HL-60/S4 treated with phorbol 12-myristate 13-acetate at 8.2 ng/mL for 4 days and 3 days (cell line): Measurements from ENCODE around the gene ACP2.

Experiments used
- in situ Hi-C: fragments of 300-500 bp; cut with MboI; formaldehyde crosslinking; loops from 2 replicates; pipeline ENCODE4 v1.15.0; 2022; ENCODE audit warnings: low sequenced_read_pairs

ACP2 gene

DNA sequence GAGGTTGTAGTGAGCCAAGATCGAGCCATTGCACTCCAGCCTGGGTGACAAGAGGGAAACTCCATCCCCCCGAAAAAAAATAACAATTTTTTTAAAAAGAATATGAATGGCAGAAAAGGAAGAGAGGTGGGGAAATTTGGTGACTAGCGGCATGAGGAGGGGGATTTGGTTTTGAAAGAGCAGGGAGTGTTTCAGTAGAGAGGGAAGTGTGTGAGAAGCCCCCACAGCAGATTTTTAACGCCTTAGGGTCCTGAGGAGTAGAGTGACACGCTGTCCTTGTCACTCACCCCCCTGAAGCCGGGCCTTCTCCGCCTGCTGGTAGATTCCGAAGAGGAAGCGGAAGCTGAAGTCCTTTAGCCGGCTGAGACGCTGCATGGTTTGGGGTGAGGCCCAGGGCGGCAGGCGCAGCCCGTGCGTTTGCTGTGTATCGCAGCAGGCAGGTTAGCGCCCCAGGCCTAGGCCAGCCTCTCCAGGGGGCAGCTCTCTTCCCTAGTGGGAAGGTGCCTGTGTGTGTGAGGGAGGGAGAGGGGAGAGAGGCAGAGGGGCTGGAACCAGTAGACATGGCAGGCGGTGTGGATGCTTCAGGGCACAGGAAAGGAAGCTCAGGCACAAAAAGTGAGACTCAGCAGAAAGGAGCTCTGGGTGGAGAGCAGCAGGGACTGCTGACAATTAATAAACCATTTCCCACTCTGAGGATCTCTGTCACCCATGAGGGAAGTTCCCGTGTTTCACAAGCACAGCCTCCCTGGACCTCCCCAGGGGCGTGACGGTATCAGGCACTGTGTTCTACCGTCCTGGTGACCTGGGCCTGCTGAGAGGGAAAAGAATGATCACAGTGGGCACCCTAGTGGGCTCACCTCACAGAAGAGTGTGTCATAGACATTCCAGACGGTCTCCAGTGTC lies 3.9 kb downstream of the ACP2 start:
- in situ Hi-C loops: no loop called here

DNA sequence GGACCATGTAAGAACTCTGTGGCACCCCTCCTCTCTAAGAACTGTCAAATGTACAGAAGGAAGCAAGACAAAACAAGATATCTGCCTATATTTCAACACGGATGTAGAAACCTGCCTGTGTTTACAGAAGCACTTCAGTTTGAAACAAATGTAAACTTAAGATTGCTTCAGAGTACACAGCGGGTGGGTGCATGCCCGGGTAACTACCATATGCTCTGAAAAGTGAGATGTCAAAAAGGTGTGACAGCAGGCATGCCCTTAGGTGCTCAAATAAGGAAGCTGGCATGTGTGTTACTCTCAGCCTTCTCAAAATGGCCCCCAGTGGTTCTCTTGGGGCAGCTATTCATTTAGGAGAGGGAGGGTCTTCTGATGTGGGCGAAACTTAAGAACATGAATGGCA lies 5.2 kb downstream of the ACP2 start:
- in situ Hi-C loops: no loop called here

DNA sequence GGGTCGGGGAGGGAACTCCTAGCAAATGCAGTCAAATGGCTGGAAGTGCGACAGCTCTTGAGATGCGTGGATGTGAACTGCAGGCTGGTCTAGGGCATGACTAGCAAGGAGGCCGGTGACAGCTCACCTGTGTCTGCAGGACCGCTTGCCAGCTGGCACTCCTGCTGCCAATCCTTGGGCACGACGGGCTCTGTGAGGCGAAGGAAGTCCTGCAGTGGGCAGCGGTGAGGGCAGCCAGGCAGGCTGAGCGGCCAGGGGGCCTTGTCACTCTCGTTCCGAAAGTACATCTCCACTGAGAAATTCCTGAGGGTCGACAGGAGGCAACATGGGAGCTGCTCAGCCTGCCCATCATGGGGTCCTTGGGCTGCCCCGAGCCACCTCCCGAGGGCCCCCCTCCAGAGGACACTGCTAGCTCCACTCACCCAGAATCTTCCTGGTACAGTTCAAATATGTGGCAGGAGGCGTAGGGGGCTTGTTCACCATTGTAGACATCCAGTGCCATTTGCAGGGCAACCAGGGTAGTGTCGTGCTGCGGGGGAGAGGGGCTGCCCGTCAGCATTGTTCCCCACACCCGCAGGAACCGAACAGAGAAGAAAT lies 5.9 kb downstream of the ACP2 start:
- in situ Hi-C loops: no loop called here

DNA sequence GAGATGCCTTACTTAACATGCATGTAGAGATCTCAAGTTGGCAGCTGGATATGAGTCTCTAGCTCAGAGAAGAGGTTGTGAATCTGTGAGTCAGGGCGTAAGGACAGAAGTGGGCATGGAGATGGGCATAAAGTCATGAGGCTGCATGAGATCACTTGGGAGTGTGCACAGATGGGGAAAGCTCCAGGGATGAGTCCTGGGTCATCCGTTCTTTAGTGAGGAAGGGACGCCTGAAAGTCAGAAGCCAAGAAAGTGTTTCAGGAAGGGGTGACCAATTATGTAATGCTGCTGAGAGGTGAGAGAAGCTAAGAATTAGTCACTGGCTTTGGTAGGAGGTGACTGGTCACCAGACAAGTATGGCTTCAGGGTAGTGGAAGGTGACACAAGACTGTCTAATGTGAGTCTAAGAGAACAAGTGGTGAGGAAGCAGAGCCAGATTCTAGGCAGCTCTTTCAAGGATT lies 6.7 kb downstream of the ACP2 start:
- in situ Hi-C loops: no loop called here

DNA sequence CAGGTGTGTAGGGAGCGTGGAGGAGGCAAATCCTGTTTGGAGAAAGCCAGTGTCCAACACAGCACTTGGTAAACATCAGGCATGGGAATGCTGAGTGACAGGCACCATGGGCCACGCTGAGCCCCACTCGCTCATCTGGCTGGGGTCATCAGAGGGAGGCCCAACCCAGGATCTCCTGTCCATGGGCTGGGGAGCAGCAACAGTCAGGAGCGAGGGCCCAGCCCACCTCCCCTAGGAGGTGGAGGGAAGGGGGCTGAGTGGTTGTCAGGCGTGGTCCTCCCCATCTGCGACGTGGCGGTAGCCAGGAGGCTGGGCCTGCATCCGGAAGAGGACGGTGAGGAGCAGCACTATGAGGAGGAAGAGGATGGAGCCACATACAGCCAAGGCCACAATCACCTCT lies 8.8 kb downstream of the ACP2 start:
- in situ Hi-C loops: no loop called here

DNA sequence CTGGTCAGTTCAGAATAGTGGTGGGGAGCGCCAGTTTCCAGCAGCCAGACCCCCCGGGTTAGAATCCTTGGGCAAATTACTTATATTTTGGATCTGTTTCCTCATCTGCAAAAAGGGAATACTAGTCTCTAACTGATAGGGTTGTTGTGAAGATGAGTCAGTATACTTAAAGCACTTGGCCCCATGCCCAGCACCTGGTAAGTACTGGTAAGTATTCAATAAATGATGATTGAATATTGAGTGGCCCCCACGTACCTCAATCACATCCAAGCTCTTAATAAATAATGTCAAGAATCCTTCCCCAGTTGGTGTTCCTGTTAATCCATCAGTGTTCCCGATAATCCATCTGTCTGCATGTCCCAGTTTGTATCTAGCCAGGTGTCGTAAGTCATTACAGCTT lies 12.1 kb downstream of the ACP2 start:
- in situ Hi-C loops: no loop called here

DNA sequence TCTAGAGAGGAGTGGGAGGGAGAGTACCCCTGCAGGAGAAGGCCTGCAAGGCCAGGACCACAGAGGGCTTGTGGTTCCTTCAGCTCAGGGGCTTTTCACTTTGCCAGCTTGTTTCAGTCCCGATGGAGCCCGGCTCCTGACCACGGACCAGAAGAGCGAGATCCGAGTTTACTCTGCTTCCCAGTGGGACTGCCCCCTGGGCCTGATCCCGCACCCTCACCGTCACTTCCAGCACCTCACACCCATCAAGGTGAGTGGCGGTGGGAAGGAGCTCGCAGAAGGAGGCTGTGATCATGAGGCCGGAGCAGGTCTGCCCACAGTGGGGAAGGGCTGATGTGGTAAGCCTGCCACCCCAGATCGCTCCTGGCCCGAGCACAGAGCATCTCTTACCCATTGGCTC lies 13.5 kb downstream of the ACP2 start:
- in situ Hi-C loops: no loop called here

DNA sequence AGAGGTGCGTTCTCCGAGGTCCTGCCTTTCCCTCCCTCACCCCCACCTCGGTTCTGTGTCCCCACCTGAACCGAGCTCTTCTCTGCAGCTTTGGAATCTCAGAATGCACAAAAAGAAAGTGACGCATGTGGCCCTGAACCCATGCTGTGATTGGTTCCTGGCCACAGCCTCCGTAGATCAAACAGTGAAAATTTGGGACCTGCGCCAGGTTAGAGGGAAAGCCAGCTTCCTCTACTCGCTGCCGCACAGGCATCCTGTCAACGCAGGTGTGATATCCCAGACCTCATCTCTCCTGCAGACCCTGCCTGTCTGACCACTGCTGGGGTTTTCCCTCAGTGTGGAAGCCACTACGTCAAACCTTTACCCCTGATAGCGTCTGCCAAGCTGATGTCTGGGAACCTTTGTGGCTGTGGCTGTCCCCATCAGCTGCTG lies 13.9 kb downstream of the ACP2 start:
- in situ Hi-C loops: no loop called here

DNA sequence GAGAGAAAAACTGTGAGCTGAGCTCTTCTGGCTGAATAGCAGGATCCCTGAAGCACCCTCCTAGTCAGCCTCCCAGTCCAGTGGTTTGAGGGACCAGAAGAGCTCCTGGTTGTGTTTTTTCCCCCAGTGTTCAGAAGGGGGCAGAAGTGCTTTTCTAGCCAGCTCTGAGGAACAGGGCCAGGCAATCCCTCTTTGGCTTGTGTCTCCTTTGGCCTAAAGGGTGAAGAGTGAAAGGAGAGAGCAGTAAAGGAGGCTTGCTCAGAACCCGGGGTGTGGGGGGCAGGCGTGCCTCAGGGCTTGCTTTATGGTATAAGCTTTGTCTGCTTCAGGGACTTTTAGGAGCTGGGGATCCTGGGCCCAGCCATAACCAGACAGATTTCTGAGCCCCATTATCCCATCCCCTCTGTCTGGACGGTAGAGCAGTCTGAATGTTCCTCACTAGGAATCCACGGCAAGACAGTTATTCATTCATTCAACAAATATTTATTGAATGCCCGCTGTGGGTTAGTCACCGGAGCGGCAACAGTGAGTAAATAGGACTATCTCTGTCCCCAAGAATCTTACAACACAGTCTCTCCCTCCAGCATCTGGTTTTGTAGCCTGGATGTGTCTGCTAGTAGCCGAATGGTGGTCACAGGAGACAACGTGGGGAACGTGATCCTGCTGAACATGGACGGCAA lies 14.5 kb downstream of the ACP2 start:
- in situ Hi-C loops: no loop called here

DNA sequence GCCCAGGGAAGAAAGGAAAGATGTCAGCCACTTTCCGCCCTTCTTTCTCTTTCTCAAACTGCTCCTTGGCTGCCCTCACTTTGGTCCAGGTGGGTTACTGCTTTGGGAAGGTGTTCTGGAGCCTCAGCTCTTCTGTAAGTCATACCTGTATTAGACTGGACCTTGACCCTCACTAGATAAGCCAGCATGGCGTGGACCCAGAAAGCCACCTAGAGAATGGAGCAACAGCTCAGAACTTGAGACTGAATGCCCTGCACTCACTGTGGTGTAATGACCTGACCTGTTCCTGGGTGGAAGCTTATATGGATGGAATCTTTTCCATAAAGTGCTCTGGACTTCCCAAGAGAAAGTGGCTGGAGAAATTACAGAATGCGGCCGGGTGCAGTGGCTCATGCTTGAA lies 15.6 kb downstream of the ACP2 start:
- in situ Hi-C loops: no loop called here

DNA sequence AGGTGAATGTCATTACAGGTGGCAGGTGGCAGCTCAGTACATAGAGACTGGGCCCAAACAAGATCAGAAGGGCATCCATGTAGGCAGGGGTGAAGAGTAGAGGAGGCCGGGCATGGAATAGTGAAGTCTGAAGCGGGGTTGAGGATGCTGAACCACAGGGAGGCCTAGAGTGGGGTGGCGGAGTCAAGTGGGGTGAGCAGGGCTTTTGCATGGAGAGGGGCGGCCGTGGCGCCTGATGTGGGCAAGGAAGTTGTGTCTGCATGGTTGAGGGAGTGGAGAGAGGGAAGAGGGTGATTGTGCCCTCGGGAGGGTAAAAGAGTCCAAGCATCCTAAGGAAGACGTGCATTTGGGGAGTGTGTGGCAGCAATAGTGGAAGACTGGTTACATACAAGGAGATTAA lies 19.5 kb downstream of the ACP2 start:
- in situ Hi-C loops: no loop called here

DNA sequence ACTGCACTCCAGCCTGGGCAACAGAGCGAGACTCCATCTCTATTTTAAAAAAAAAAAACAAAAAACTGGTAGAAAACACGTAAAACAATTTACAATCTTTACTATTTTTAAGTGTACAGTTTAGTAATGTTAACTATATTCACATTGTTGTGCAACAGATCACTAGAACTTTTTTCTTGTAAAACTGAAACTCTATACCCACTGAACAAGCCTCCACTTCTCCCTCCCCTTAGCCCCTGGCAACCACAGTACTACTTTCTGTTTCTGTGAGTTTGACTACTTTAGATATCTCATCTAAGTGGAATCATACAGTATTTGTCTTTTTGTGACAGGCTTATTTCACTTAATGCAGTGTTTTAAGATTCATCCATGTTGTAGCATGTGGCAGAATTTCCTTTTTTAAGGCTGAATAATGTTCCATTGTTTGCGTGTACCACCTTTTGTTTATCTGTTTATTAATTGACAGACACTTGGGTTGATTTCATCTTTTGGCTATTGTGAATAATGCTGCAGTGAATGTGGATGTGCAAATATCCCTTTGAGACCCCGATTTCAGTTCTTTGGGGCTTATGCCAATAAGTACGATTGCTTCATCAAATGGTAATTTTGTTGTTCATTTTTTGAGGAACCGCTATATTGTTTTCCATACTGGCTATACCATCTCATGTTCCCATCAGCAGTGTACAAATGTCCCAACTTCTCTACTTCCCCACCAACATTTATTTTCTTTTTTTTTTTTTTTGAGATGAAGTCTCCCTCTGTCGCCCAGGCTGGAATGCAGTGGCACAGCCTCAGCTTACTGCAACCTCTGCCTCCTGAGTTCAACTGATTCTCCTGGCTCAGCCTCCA lies 22.8 kb downstream of the ACP2 start:
- in situ Hi-C loops: no loop called here

DNA sequence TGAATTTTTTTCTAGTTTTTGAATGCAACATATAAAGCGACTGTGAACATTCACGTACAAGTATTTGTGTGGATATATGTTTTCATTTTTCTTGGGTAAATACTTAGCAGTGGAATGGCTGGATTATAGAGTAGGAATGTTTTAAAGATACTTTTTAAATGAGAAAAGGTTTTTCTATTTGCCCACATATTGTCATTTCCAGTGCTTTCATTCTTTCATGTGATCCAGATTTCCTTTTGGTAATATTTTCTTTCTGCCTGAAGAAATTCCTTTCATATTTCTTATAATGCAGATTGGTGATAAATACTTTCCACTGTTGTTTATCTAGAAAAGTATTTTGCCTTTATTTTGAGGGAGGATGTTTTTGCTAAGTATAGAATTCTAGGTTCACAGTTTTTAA lies 25.9 kb downstream of the ACP2 start:
- in situ Hi-C loops: no loop called here

DNA sequence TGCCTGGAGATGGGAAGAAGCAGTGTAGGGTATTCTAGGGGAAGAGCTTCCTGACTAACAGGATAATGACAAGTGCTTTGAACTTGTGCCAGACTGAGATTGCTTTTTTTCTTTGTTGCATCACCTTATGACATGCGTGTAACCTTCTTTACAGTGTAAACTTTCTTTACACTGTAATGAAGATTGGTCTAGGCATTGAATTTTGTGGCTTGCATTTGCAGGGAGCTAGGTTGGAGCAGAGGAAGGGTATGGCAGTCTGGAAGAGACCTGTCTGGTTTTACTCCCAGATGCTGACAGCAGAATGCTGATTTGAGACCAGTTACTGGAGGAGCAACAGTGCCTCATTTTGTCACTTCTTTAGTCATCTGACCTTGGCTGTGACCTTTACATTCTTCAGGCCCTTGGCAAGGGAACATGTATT lies 28.2 kb downstream of the ACP2 start:
- in situ Hi-C loops: no loop called here

DNA sequence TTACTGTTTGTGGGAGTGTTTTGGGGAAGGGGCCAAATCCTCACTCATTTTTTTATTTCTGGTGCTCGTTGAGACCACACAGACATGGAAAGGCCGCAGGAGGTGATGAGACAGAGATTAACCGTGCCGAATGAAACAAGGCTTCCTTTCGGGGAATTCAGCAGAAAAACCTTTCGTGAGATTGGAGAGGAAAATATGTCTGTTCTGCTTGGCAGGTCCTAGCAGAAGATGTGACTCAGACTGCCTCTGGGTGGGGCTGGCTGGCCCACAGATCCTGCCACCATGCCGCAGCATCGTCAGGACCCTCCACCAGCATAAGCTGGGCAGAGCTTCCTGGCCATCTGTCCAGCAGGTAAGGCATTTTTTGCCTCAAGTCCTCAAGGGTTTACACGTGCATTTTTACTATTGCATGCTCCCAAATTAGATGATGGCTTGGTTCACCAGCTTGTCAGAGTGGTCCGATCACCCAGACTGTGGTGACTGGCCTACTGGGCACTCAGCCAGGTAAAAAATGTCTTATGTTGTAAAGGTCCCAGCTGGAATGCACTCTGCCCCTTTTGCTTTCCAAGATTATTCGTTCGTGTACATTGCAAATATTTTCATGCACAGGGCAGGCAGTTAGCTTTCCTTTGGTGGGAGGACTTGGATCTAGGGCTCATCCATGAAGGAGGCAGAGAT lies 32.4 kb downstream of the ACP2 start:
- in situ Hi-C loops: no loop called here

DNA sequence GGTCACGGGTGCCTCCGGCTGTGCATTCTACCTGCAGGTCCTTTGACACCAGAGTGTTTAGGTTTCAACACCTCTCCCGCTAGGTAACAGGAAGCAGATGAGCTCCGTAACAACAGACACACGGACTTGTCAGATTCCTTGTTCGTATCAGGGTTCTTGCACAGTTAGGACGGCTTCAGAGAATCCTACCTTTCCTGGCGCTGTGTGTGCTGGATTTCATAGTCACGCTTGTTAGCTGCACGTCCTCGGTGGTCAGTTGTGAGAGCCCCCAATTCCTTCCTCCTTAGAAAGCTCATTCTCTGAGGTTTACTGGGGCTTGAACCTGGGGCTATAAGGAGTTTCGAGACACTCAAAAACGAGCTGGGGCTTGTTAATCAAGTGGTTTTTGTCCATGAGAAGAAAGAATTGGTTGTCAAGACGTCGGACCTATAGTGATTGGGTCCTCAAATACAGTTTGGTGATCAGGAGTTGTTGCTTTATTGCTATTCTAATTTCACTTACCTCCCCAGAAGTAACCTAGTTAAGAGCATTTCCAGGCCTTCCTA lies 33.2 kb downstream of the ACP2 start:
- in situ Hi-C loops: no loop called here

DNA sequence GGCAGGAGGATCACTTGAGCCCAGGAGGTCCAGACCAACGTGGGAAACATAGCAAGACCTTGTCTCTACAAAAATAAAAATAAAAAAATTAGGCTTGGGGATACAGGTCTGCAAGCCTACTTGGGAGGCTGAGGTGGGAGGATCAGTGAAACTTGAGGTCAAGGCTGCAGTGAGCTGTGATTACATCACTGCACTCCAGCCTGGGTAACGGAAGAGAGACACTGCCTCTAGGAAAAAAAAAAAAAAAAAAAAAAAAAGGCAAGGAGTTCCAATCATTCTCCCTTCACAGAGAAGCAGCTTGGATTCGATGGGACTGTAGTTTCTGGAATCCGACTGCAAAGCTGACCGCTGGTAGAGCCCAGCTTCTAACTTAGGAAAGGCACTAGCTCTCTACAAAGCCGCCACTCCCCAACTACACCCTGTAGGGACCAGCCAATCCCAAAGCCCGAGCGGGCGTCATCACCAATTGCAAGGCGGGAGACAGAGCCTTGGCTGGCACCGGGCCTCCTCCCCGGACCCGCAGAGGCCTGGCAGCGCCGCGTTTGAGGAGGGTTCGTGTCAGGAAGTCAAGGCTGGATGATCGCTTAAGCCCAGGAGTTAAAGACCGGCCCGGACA lies 34.6 kb downstream of the ACP2 start:
- in situ Hi-C loops: no loop called here

DNA sequence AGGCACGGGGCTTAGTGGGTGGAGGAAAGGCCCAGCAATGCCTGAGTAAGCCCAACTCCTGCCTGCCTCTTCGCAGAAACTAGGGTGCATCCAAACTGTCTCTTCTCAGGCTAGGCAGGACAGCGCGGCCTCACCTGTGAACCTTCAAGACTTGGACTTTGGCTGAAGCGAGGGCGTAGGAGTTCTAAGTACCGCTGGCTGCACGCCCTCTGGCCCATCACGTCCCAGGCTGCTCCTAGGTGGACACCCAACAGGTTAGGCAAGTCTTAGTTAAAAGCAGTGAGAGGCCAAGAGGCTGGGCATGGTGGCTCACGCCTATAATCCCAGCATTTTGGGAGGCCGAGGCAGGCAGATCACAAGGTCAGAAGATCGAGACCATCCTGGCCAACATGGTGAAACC lies 35.7 kb downstream of the ACP2 start:
- in situ Hi-C loops: no loop called here

DNA sequence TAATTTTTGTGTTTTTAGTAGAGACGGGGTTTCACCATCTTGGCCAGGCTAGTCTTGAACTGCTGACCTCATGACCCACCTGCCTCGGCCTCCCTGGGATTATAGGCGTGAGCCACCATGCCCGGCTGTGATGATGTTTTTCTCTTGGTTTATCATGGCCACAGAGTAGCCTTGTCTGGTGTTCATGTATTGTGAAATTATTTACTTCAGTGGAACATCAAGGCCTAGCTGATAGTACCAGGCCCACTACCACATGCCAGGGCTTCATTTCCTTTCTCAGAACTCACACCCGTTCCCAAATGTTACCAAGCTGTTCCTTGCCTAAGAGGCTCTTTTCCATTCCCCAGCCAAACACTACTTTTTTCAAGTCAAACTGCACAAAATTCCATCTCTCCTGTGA lies 40.0 kb downstream of the ACP2 start:
- in situ Hi-C loops: no loop called here
